Measurements from ENCODE around the gene FPR1. TPM values are rescaled to one million over a fixed set of nuclear protein-coding genes. Genes with fewer than 3 reads are reported as not detected.

Gene FPR1
- total RNA-seq, 1 donor = 5.1 TPM

DNA sequence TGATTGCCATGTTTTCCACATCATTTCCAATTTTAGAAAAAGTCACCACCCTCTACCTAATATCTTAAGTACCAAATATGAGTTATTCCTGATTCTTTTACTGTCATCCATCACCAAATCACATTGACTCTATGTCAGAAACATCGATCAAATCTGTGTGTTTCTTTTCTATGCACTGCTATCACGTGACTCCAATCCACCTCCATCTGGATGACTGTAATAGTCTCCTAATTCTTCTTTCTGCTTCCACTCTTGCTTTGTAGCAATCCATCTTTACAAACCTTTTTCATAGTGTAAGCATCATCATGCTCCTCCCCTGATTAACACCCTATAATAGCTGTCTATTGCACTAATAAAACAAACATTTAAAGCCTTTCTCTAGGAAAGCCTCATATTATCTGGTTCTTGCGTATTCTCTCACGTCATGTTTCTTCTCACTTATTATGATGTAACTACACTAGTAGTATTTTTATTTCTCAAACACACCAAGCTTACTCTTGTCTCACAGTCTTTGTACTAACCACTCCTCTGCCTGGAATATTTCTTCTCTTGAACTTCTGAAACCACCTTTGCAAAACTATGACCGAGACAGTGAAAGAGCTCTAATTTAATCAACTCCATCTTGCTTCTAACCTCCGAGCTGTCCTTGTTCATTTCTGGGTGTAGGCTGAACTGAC lies 32.6 kb upstream of the FPR1 start:
- DNase-seq (ENCODE audit: insufficient read length, low spot score, missing footprints) = no peak
- Histone ChIP-seq H3K4me3 (ENCODE audit: insufficient read depth, low read length) (no peak overlapping the region), H3K4me2 (ENCODE audit: insufficient read depth, low read length) (peak overlapping the region; percentile 25), H3K9me3 (ENCODE audit: low read depth, low read length) (no peaks in the 10 kb centered on the region), H3K4me1 (ENCODE audit: insufficient read depth, low read length) (peaks cover 14% of the 10 kb centered on the region), H3K27me3 (ENCODE audit: insufficient read depth, low read length) (peaks cover 10% of the 10 kb centered on the region), H3K27ac (ENCODE audit: low read depth, low read length) (peak overlapping the region; percentile 55), H2AFZ (ENCODE audit: low read length) (no peak overlapping the region), H3K79me2 (ENCODE audit: insufficient read depth, low read length) (no peaks in the 10 kb centered on the region), H4K20me1 (ENCODE audit: insufficient read depth, low read length) (no peaks in the 10 kb centered on the region), H3K36me3 (ENCODE audit: insufficient read depth, low read length) (no peaks in the 10 kb centered on the region)
- TF ChIP-seq, protein P1, sequence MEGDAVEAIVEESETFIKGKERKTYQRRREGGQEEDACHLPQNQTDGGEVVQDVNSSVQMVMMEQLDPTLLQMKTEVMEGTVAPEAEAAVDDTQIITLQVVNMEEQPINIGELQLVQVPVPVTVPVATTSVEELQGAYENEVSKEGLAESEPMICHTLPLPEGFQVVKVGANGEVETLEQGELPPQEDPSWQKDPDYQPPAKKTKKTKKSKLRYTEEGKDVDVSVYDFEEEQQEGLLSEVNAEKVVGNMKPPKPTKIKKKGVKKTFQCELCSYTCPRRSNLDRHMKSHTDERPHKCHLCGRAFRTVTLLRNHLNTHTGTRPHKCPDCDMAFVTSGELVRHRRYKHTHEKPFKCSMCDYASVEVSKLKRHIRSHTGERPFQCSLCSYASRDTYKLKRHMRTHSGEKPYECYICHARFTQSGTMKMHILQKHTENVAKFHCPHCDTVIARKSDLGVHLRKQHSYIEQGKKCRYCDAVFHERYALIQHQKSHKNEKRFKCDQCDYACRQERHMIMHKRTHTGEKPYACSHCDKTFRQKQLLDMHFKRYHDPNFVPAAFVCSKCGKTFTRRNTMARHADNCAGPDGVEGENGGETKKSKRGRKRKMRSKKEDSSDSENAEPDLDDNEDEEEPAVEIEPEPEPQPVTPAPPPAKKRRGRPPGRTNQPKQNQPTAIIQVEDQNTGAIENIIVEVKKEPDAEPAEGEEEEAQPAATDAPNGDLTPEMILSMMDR (IDR thresholded peaks at IDR 0.05; ENCODE audit: extremely low read depth, low read depth, low read length) = no peak

DNA sequence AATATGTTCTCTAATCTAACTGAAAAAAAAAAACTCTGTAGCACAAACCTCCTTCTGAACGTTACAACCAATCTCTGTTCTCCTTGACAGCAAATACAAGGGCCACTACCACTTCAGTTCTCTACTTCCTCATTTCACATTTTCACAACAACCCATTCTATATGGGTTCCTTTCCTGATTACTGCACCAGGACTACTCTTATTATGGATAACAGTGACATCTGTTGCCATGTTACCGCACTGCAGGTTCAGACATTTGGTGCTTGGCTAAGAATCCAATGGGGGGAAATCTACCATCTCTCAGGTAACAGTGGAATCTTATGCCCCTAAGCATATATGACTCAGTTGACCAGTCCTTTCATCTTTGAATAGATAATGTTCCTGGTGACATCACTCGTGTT lies 31.7 kb upstream of the FPR1 start:
- peaks cover 14% of the 10 kb centered on the region for H3K4me1 ChIP-seq (ENCODE audit: insufficient read depth, low read length)
- H2AFZ ChIP-seq (ENCODE audit: low read length) = no peak overlapping the region
- DNase-seq (ENCODE audit: insufficient read length, low spot score, missing footprints) = no peak
- H3K36me3 ChIP-seq (ENCODE audit: insufficient read depth, low read length) = no peaks in the 10 kb centered on the region
- no peaks in the 10 kb centered on the region for H3K79me2 ChIP-seq (ENCODE audit: insufficient read depth, low read length)
- TF ChIP-seq, protein P1 (IDR thresholded peaks at IDR 0.05; ENCODE audit: extremely low read depth, low read depth, low read length) = peak; percentile 60
- no peak overlapping the region for H3K4me3 ChIP-seq (ENCODE audit: insufficient read depth, low read length)
- H4K20me1 ChIP-seq (ENCODE audit: insufficient read depth, low read length) = no peaks in the 10 kb centered on the region
- H3K27me3 ChIP-seq (ENCODE audit: insufficient read depth, low read length) = peaks cover 16% of the 10 kb centered on the region
- H3K4me2 ChIP-seq (ENCODE audit: insufficient read depth, low read length) = no peak overlapping the region
- no peak overlapping the region for H3K27ac ChIP-seq (ENCODE audit: low read depth, low read length)
- H3K9me3 ChIP-seq (ENCODE audit: low read depth, low read length) = no peaks in the 10 kb centered on the region

DNA sequence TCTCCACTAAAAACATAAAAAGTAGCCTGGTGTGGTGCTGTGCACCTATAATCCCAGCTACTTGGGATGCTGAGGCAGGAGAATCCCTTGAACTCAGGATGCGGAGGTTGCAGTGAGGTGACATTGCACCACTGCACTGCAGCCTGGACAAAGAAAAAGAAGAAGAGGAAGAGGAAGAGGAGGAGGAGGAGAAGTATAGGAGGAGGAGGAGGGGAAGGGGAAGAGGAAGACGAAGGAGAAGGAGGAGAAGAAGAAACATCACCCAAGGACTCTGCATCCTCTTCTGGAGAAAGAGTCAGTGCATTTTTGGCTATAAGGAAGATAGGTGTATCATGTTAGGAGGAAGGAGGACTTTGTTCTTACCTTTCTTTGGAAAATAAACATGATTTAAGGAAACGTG lies 30.3 kb upstream of the FPR1 start:
- no peak overlapping the region for H3K4me2 ChIP-seq (ENCODE audit: insufficient read depth, low read length)
- H3K9me3 ChIP-seq (ENCODE audit: low read depth, low read length) = no peaks in the 10 kb centered on the region
- H3K27me3 ChIP-seq (ENCODE audit: insufficient read depth, low read length) = peaks cover 16% of the 10 kb centered on the region
- no peak overlapping the region for H3K27ac ChIP-seq (ENCODE audit: low read depth, low read length)
- H3K4me3 ChIP-seq (ENCODE audit: insufficient read depth, low read length) = no peak overlapping the region
- H3K79me2 ChIP-seq (ENCODE audit: insufficient read depth, low read length) = no peaks in the 10 kb centered on the region
- H4K20me1 ChIP-seq (ENCODE audit: insufficient read depth, low read length) = no peaks in the 10 kb centered on the region
- peaks cover 23% of the 10 kb centered on the region for H3K4me1 ChIP-seq (ENCODE audit: insufficient read depth, low read length)
- DNase-seq (ENCODE audit: insufficient read length, low spot score, missing footprints) = no peak
- no peak overlapping the region for H2AFZ ChIP-seq (ENCODE audit: low read length)
- TF ChIP-seq, protein P1 (IDR thresholded peaks at IDR 0.05; ENCODE audit: extremely low read depth, low read depth, low read length) = no peak
- H3K36me3 ChIP-seq (ENCODE audit: insufficient read depth, low read length) = no peaks in the 10 kb centered on the region

DNA sequence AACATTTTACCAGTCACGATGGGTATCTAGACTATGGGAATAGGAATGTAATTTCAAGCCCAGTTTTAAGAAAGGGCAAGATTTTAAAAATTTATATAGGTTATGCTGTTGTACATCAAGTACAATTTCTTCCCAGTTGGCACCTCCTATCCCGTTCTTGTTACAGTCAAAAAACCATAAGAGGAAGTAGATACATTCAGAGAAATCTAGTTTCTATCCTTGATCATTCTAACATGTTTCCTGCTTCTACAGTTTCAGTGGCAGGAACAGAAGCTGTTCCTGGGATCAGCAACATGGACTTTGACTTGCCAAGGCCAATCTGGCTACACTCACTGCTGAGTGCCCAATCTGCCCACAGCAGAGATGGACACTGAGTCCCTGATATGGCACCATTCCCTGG lies 28.6 kb upstream of the FPR1 start:
- DNase-seq (ENCODE audit: insufficient read length, low spot score, missing footprints) = no peak
- no peaks in the 10 kb centered on the region for H3K9me3 ChIP-seq (ENCODE audit: low read depth, low read length)
- no peaks in the 10 kb centered on the region for H3K79me2 ChIP-seq (ENCODE audit: insufficient read depth, low read length)
- no peak overlapping the region for H3K4me3 ChIP-seq (ENCODE audit: insufficient read depth, low read length)
- no peaks in the 10 kb centered on the region for H4K20me1 ChIP-seq (ENCODE audit: insufficient read depth, low read length)
- H3K4me2 ChIP-seq (ENCODE audit: insufficient read depth, low read length) = no peak overlapping the region
- TF ChIP-seq, protein P1 (IDR thresholded peaks at IDR 0.05; ENCODE audit: extremely low read depth, low read depth, low read length) = no peak
- H3K27ac ChIP-seq (ENCODE audit: low read depth, low read length) = no peak overlapping the region
- no peak overlapping the region for H2AFZ ChIP-seq (ENCODE audit: low read length)
- no peaks in the 10 kb centered on the region for H3K36me3 ChIP-seq (ENCODE audit: insufficient read depth, low read length)
- peaks cover 16% of the 10 kb centered on the region for H3K27me3 ChIP-seq (ENCODE audit: insufficient read depth, low read length)
- peaks cover 21% of the 10 kb centered on the region for H3K4me1 ChIP-seq (ENCODE audit: insufficient read depth, low read length)
